Activated CD4-positive, alpha-beta T cell treated with anti-CD3 and anti-CD28 coated beads for 48 hours (primary cell): ENCODE measurements around the gene TARDBP.
"Not testable (repeated sequence)": the region's sequence is repeated elsewhere in the genome, so short reads cannot be mapped to it uniquely, and the experiment has no call there.

ENCODE experiments used
- DNase-seq: peaks from one replicate; pipeline ENCODE4 v3.0.0-alpha.2; 2020

Gene TARDBP

GRCh38 chr1:11061652-11062365, 49.4 kb downstream of the TARDBP start:
- no peak for DNase-seq

- peak; percentile 43 for DNase-seq
Observed at GRCh38 chr1:11062965-11063401, 50.5 kb downstream of the TARDBP start.

- not testable (repeated sequence) for DNase-seq
Observed at GRCh38 chr1:11063937-11064537, 51.6 kb downstream of the TARDBP start.

GRCh38 chr1:11064942-11065341, 52.5 kb downstream of the TARDBP start:
- DNase-seq = no peak

GRCh38 chr1:11065796-11066195, 53.3 kb downstream of the TARDBP start:
- no peak for DNase-seq

GRCh38 chr1:11067716-11068599, 55.5 kb downstream of the TARDBP start:
- peak; percentile 1 for DNase-seq

GRCh38 chr1:11068600-11069473, 56.4 kb downstream of the TARDBP start:
- peak; percentile 1 for DNase-seq

- peak; percentile 0 for DNase-seq
Observed at GRCh38 chr1:11070876-11071275, 58.4 kb downstream of the TARDBP start.

GRCh38 chr1:11071463-11072215, 59.2 kb downstream of the TARDBP start:
- DNase-seq = peak; percentile 1

- DNase-seq = no peak
Observed at GRCh38 chr1:11072216-11072917, 59.9 kb downstream of the TARDBP start.

- DNase-seq = not testable (repeated sequence)
Observed at GRCh38 chr1:11073398-11073797, 60.9 kb downstream of the TARDBP start.
